GDM1 (cell line): ENCODE measurements around the gene NUMB.
"Not testable (repeated sequence)": the region's sequence is repeated elsewhere in the genome, so short reads cannot be mapped to it uniquely, and the experiment has no call there.

Experiments used
- DNase-seq: peaks from one replicate; lab custom pipeline; 2025; lab: John Stamatoyannopoulos, UW

NUMB gene

DNA sequence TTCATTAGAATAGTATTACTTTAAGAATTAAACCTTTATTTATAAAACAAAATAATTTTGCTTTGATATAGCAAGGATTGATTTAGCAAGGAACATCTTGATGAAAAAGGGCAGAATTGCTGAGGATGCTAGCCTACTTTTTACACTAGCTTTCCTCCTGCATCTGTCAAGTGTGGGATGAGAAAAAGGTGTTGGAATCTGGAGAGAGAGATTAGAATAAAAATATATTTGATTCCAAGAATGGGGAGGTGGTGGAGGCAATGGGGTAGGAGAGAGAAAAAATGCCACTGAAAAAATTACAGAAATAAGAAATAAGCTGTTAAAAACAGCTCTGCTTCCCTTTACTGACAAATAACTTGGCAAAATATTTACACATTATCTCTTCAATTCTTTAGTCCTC, 98.9 kb downstream of the NUMB start:
- DNase-seq = no peak

DNA sequence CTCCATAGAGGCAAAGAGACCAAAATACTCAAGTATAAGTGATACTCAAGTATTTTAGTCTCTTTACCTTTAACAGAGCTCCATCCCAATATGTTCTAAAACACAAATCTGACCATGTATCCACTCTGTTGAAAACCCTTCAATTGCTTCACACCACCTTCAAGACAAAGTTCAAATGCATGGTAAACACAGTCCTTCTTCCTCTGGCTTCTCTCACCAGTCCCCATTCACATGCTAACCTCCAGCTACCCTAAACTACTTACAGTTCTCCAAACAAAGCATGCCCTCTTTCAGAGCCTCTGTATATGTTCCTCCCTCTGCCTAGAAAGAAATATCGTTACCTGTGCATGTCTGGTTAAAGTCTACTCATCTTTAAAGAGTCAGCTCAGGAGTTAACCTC, 100.2 kb downstream of the NUMB start:
- no peak for DNase-seq

DNA sequence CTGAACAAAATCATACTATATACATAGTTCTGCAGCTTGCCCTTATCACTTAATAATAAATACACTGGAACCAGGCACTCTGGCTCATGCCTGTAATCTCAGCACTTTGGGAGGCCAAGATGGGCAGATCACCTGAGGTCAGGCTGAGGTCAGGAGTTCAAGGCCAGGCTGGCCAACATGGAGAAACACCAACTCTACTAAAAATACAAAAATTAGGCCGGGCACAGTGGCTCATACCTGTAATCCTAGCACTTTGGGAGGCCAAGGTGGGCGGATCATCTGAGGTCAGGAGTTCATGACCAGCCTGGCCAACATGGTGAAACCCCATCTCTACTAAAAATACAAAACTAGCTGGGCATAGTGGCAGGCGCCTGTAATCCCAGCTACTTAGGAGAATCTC, 109.3 kb downstream of the NUMB start:
- not testable (repeated sequence) for DNase-seq

DNA sequence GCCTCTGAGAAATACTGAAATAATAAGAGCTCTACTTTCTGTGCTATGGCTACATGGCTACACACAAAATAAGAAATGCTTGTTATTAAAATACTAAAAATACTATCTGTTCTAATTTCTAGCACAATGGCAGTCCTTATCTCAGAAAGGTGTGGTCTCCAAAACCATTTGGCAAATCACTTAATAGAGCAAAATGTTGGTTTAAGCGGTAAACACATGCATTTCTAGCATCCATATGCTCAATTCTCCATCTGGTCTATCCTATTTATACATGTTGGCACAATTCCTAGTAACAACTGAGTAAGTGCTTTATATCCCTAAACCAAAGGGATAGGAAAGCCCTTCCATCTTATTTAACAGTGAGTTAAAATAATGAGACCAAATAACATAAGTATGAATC, 114.0 kb downstream of the NUMB start:
- DNase-seq = no peak

DNA sequence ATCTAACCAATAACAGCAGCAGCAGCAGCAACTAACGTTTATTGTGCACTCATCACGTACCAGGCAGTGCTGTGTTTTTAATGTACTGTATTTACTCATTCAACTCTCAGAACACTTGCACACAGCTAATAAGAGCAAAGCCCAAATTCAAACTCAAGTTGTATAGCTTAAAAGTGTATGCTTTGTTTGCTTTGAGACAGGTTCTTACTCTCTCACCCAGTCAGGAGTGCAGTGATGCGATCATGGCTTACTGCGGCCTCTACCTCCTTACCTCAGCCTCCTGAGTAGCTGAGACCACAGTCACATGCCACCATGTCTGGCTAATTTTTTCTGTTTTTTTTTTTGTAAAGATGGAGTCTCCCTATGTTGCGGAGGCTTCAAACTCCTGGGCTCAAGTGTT, 115.7 kb downstream of the NUMB start:
- DNase-seq = no peak

DNA sequence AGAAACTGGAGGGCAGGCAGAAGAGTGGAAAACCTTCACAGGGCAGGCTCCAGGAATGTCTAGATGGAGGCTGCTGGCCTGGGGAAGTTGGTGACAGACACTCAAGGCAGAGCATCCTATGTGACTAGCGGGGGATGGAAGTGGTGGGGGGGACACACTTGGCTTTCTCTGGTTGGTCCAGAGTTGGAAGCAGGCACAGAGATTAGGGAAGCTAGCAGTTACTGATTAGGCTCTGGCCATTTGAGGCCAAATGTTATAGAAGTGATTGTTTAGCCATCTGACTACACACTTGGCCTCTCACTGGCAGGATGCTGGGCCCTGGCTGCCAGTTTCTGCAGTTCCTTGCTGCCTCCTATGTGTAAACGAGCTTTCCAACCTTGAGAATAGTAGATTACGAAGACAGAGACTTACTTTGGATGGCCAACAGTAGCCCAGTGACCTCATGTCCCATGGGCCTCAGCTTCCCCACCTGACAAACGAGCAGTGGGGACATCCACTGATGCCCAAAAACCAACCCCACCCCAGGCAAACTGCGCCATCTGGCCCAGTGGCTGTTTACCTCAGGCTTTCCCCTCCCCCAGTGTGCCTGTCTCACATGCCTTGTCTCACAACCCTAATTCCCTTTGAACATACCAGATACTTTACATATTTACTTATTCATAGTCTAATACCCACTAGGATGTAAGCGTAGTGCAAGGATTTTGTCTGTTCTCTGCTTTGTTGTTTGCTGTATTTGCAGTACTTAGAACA, 118.3 kb downstream of the NUMB start:
- no peak for DNase-seq

DNA sequence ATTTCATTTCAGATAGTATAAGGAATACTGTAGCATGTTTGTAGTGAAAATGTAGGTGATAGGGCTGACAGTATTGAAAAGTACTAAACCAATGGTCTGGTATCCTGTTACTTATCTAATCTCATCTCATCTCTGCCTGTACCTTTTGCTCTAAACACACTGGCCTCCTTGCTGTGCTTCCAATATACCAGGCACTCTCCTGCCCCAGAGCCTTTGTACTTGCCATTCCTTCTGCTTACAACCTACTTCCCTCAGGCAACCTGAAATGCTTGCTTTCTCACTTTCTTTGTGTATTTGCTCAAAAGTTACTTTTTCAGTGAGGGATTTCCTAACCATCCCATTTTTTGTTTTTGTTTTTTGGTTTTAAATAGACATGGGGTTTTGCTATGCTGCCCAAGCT, 119.1 kb downstream of the NUMB start:
- no peak for DNase-seq

DNA sequence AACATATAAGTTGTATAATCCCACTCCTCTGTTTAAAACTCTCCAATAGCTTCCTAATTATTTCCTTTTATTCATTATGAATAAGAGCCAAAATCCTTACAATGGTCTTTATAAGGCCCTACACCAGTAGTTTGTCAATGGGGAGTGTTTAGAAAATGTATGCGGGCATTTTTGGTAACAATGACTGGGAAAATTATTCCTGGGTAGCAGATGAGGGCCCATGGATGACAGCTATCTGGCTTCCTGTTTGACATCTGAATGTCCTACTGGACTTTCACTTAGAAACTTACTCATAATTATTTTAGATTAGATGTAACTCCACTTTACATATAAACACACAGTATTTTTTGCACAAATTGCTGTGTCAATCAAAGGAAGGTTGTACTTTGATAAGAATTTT, 119.8 kb downstream of the NUMB start:
- DNase-seq = no peak

DNA sequence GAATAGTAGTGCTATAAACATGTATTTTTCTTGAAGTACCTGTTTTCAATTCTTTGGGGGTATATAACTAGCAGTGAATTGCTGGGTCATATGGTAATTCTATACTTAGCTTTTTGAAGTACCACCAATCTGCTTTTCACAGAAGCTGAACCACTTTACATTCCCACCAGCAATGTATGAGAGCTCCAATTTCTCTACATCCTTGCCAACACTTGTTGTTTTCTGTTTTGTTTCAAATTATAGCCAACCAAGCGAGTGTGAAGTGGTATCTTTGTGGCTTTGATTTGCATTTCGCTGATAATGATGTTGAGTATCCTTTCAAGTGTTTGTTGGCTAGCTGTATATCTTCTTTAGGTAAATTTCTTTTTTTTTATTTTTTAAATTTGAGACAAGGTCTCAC, 125.3 kb downstream of the NUMB start:
- DNase-seq = no peak

DNA sequence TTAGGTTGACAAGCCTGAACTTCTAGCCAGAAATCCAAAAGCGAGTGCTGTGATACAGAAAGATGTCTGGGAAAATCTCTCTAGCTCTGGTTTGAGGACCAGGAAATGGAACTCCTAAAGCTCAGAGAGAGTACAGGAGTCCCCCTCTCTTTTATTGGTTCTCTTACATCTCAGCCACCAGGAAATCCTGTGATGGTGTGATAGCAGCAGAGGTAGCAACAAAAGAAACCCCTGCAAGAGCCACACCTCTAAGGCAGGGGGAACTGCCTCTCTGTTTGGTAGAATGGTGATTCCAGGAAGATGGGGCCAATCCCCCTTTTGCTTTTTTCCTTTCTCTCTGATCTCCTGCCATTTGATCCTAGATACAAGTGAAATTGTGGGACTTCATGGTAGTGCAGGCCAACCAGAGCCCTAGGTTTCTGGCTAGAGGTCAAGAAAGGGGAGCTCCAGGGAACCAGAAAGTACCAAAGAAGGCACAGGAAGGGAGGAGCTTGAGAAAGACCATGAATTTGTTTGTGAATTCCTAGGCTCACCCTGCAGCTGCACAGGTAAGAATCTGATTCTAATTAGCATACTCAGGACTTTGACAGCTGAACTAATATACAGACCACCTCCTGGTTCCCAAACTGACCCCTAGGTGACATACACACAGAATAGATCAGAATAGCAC, 132.6 kb downstream of the NUMB start:
- no peak for DNase-seq

DNA sequence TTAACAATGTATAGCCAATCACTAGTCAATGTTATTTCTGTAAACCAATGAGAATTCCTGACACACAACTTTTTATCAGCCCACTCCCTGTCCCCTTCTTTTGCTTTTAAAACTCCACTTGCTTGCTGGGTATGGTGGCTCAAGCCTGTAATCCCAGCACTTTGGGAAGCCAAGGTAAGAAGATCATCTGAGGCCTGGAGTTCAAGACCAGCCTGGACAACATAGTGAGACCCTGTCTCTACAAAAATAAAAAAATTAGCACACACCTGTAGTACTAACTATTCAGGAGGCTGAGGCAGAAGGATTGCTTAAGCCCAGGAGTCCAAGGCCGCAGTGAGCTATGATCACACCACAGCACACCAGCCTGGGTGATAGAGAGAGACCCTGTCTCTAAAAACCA, 133.3 kb downstream of the NUMB start:
- DNase-seq = no peak

DNA sequence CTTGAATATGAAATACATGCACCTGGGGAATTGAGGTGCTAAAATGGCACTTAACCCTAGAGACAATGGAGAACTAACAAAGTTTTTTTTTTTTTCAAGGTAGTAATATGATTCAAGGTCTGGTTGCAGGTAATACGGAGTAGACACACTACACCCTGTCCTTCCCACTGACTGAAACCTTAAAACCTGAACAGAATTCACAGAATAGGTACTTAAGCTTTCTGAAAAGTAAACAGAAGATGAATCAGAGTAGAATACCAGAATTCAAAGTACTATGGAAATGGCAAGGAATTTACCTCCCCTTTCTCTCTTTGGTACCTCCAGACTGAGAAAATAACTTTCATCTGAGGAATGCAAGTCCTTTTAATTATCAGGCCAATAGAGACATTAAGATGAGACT, 133.8 kb downstream of the NUMB start:
- DNase-seq = no peak

DNA sequence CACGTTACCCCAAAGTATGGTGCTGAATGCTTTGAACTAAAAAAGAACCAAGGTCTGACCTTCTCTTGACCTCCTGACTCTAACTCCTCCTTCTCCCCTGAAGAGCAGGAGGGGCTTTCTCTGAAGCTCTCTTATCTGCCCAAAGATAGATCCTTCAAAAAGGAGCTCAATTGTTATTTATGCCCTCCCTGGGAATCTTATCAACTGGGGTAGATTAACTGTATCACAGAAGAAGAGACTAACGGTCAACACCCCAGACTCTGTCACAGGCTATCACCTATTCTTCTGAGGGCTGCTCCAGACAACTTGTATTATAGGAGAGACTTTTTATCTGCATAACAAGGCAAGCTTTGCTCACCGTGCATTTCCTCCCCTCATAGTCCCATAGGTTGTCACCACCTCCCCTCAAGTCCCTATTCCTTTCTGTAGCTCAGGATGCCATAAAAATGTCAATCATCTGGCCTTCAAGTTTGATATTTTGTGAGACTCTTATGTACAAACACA, 134.4 kb downstream of the NUMB start:
- no peak for DNase-seq

DNA sequence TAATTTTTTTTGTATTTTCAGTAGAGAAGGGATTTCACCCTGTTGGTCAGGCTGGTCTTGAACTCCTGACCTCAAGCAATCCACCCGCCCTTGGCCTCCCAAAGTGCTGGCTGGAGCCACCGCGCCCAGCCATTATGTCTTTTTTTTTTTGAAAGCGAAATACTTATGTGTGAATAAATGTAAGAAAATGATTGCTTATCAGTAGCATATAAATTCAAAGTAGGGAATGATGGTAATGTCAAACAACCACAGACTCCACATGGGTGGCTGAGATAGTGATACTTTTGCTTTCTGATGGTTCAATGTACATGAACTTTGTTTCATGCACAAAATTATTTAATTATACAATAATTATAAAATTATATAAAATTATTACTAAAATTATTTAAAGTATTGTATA, 145.2 kb downstream of the NUMB start:
- DNase-seq = no peak

DNA sequence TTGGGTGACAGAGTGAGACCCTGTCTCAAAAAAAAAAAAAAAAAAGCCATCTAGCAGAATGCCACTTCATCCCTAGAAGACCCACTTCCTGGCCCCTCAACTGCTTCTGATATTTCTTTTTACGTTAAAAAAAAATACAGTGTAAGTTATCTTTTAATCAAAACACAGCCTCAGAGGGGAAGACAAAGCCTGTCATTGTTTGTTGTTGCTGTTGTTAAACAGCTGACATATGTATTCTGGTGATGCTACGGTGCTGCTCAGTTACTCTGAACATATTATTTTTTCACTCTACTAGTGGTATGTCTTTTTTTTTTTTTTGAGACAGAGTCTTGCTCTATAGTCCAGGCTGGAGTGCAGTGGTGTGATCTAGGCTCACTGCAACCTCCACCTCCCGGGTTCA, 145.7 kb downstream of the NUMB start:
- no peak for DNase-seq

DNA sequence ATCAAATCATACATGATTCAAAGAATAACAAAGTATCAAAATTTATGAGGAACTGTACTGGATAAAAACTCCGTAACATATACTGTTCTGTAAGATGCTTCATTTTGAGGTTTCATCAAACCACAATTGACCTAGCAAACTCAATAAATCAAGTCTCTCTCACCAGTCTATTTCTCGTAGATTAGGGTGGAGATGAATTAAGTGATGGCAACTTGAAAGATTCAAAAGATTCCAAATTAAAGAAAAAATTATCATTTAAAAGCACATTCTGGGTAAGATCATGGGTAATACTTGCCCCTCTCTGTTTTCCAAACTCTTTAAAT, 146.7 kb downstream of the NUMB start:
- DNase-seq = no peak

DNA sequence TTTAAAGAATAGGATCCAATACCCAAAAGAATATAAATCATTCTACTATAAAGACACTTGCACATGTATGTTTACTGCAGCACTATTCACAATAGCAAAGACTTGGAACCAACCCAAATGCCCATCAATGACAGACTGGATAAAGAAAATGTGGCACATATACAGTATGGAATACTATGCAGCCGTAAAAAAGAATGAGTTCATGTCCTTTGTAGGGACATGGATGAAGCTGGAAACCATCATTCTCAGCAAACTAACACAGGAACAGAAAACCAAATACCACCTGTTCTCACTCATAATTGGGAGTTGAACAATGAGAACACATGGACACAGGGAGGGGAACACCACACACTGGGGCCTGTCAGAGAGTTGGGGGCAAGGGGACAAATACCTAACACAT, 149.1 kb downstream of the NUMB start:
- DNase-seq = not testable (repeated sequence)

DNA sequence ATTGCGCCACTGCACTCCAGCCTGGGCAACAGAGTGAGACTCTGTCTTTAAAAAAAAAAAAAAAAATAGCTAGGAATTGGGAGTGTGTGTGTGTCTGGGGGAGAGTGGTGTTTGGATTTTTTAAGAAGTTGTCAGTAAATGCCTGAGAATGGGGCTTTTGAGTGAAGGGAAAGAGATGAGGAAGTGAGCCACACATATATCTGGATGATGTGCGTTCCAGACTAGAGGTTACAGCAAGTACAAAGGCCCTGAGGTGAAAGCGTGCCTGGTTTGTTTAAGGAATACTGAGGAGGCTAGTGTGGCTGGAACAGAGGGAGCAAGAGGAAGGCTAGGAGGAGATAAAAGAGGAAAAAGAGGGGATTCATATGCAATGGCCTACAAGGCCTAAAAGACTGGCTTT, 151.1 kb downstream of the NUMB start:
- DNase-seq = no peak

DNA sequence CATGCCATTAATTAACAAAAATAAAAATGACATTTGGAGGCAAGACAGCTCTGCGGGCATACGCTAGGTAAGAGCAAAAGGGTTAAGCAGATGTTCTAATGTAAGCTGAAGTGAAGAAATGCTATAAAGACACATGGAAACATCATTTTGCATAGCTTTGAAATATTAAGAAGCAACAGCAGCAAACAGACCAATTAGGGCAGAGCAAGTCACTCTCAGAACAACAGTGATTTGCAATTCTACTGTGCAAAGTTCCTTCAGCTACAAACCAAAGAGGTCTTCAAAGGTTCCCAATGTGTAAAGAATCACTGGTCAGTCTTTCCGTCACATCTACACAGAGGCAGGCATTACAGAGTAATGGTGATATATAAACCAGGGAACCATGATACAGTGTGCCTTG, 152.8 kb downstream of the NUMB start:
- no peak for DNase-seq

DNA sequence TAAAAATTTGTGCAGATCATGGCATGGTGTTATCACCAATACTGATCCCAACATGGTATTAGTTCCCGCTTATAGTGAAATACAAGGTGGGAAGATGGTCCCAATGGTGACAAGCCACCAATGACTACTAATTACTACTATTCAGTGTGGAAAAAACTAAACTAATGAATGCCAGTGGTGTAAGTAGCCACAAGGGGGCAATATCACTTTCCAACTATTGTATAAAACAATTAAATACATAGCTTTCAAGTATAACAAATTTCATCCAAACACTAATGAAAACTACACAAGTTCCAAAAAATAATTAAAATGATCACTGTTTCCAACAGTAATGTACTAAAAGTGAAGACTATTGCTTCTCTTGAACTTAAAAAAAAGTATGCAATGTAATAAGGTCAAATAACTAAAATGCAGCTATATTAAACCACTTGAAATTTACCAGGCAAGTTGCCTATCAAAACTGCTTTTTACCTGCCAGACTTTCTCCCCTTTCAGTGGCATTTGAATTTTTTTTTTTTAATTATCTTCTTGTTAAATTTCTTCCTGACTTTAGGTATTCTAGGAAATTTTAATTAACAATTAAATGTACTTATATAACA, 163.0 kb downstream of the NUMB start:
- no peak for DNase-seq

DNA sequence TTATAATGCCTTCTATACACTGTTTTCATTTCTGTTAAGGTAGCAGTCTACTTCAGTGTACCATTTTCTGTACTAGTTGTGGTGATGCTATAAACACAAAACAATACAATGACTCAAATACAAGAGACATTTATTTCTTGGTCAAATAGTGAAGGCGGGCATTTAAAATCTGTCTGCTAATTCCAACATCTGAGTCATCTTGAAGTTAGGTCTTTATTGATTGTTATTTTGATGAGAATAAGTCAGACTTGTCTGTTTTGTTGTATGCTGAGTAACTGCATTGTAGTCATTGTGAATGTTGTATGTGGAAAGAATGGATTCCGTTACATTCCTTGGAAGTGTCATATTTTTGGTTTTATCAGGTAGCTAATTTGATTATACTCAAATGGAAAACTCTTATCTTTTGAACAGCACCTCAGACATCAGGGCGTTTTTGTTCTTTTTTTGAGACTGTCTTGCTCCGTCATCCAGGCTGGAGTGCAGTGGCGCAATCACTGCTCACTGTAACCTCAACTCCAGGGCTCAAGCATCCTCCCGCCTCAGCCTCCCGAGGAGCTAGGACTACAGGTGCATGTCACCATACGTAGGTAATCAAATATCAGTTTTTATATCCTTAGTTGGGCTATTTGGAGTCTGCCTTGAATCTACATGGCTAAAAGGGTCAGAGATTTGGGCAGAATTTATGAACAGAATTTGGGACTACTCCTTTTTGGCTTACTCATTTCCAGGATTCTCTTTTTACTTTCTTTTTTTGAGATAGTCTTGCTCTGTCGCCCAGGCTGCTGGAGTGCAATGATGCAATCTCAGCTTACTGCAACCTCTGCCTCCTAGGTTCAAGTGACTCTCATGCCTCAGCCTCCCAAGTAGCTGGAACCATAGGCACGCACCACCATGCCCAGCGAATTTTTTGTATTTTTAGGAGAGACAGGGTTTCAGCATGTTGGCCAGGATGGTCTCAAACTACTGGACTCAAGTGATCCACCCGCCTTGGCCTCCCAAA, 164.3 kb downstream of the NUMB start:
- DNase-seq = no peak

DNA sequence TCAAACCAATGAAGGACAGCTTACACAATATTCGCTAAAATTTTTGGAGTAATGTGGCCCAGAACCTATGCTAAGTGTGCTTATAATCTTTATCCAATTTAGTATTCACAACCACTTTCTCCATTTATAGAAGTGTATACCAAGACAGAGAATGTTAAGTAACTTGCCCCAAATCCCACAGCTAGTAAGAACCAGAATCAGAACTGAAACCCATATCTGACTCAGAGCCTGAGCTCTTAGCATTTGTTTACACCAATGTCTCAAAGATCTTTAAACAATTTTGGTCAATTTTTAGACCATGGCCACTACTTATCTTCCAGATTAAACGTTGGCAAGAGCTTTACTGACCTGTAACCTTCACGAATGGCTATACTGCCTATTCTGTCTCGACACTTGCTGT, 168.1 kb downstream of the NUMB start:
- no peak for DNase-seq
